ENCODE results near the gene NKAIN4.

Gene NKAIN4

GRCh38 chr20:63287697-63288580, 33.7 kb upstream of the NKAIN4 start:
- DNase-seq (ENCODE audit: low read depth) = no peak

- no peak for DNase-seq (ENCODE audit: low read depth)
These were observed 32.8 kb upstream of the NKAIN4 start for GRCh38 chr20:63286781-63287696.

GRCh38 chr20:63285636-63286615, 31.7 kb upstream of the NKAIN4 start:
- no peak for DNase-seq (ENCODE audit: low read depth)

GRCh38 chr20:63284981-63285524, 30.8 kb upstream of the NKAIN4 start:
- no peak for DNase-seq (ENCODE audit: low read depth)

- no peak for DNase-seq (ENCODE audit: low read depth)
These were observed 30.3 kb upstream of the NKAIN4 start for GRCh38 chr20:63284544-63284949.

- no peak for DNase-seq (ENCODE audit: low read depth)
These were observed 29.8 kb upstream of the NKAIN4 start for GRCh38 chr20:63284083-63284440.

- no peak for DNase-seq (ENCODE audit: low read depth)
These were observed 29.3 kb upstream of the NKAIN4 start for GRCh38 chr20:63283397-63284082.

GRCh38 chr20:63282946-63283345, 28.7 kb upstream of the NKAIN4 start:
- no peak for DNase-seq (ENCODE audit: low read depth)

GRCh38 chr20:63281742-63282665, 27.7 kb upstream of the NKAIN4 start:
- DNase-seq (ENCODE audit: low read depth) = no peak

- no peak for DNase-seq (ENCODE audit: low read depth)
These were observed 26.8 kb upstream of the NKAIN4 start for GRCh38 chr20:63280929-63281545.

- DNase-seq (ENCODE audit: low read depth) = no peak
These were observed 26.1 kb upstream of the NKAIN4 start for GRCh38 chr20:63280371-63280770.

GRCh38 chr20:63279931-63280330, 25.7 kb upstream of the NKAIN4 start:
- no peak for DNase-seq (ENCODE audit: low read depth)

GRCh38 chr20:63278661-63279060, 24.4 kb upstream of the NKAIN4 start:
- no peak for DNase-seq (ENCODE audit: low read depth)

GRCh38 chr20:63277466-63278272, 23.4 kb upstream of the NKAIN4 start:
- no peak for DNase-seq (ENCODE audit: low read depth)

- DNase-seq (ENCODE audit: low read depth) = no peak
These were observed 22.7 kb upstream of the NKAIN4 start for GRCh38 chr20:63276956-63277355.

- no peak for DNase-seq (ENCODE audit: low read depth)
These were observed 21.6 kb upstream of the NKAIN4 start for GRCh38 chr20:63275825-63276224.

GRCh38 chr20:63274381-63275228, 20.3 kb upstream of the NKAIN4 start:
- no peak for DNase-seq (ENCODE audit: low read depth)

Measured in non-pigmented ciliary epithelial cell (primary cell).